PC-3 (cell line): ENCODE data around the gene TSPAN11. TPM values are rescaled to one million over a fixed set of nuclear protein-coding genes. Genes with fewer than 3 reads are reported as not detected.

Source experiments
- ATAC-seq: fragments of 200-7000 bp; cut with Tn5 transposase; 2 replicates; pipeline ENCODE4 v1.9.1; 2020; ENCODE audit warnings: mild to moderate bottlenecking, moderate library complexity
- BruUV-seq: library from RNA; stranded (reverse); fragments of 400-500 nt; replicated peaks from 2 replicates; lab custom pipeline; 2021; lab: Mats Ljungman, UMichigan
- CTCF ChIA-PET: fragments of 300-600 bp; sonication (Branson Sonifier 250); formaldehyde crosslinking; loops from one replicate; lab custom pipeline; 2022; ENCODE audit warnings: antibody characterized with exemption; lab: Charles Lee
- POLR2A ChIA-PET: fragments of 300-600 bp; sonication (Branson Sonifier 250); formaldehyde crosslinking; loops from one replicate; lab custom pipeline; 2022; ENCODE audit warnings: antibody characterized with exemption; ENCODE audit not compliant: unreplicated experiment; lab: Charles Lee
- DNase-seq: peaks from one replicate; pipeline ENCODE4 v3.0.0-alpha.2; 2015
- H2AFZ ChIP-seq: fragments of 300-600 bp; sonication (generic); 2 replicates; pipeline ENCODE4 v1.6.0; 2016; ENCODE audit warnings: antibody characterized with exemption, low read length
- H3F3A ChIP-seq: fragments of 300-600 bp; sonication (generic); one replicate; pipeline ENCODE4 v1.6.0; 2017; ENCODE audit warnings: antibody characterized with exemption, low read length, control low read depth, mild to moderate bottlenecking; ENCODE audit not compliant: unreplicated experiment
- H3K27ac ChIP-seq: fragments of 300-600 bp; sonication (generic); 2 replicates; pipeline ENCODE4 v1.5.1; 2016; ENCODE audit warnings: mild to moderate bottlenecking, low read length
- H3K27me3 ChIP-seq: fragments of 300-600 bp; sonication (generic); 2 replicates; pipeline ENCODE4 v1.6.1; 2016; ENCODE audit warnings: low read length, mixed read lengths
- H3K36me3 ChIP-seq: fragments of 300-600 bp; sonication (generic); 2 replicates; pipeline ENCODE4 v1.6.1; 2016; ENCODE audit warnings: low read depth, mixed run types, low read length, mixed read lengths
- H3K4me1 ChIP-seq: fragments of 300-600 bp; sonication (generic); 2 replicates; pipeline ENCODE4 v1.5.1; 2016; ENCODE audit warnings: low read length; ENCODE audit not compliant: insufficient read depth
- H3K4me2 ChIP-seq: fragments of 300-600 bp; sonication (generic); 2 replicates; pipeline ENCODE4 v1.6.0; 2016; ENCODE audit warnings: low read length
- H3K4me3 ChIP-seq: fragments of 300-600 bp; sonication (generic); 2 replicates; pipeline ENCODE4 v1.5.1; 2016; ENCODE audit warnings: mild to moderate bottlenecking, low read length, mixed read lengths
- H3K79me2 ChIP-seq: fragments of 300-600 bp; sonication (generic); 2 replicates; pipeline ENCODE4 v1.6.1; 2017; ENCODE audit warnings: low read length, mixed read lengths
- H3K9ac ChIP-seq: fragments of 300-600 bp; sonication (generic); 2 replicates; pipeline ENCODE4 v1.6.0; 2016; ENCODE audit warnings: mild to moderate bottlenecking, low read length
- H3K9me2 ChIP-seq: fragments of 300-600 bp; sonication (generic); replicated peaks from 2 replicates; pipeline ENCODE4 v1.6.1; 2016; ENCODE audit warnings: mixed run types, low read length, mixed read lengths
- H3K9me3 ChIP-seq: fragments of 300-600 bp; sonication (generic); 2 replicates; pipeline ENCODE4 v1.6.1; 2016; ENCODE audit warnings: low read length, mixed read lengths
- H4K20me1 ChIP-seq: fragments of 300-600 bp; sonication (generic); 2 replicates; pipeline ENCODE4 v1.6.1; 2016; ENCODE audit warnings: low read length, mixed read lengths
- EZH2 ChIP-seq: fragments of 300-600 bp; sonication (generic); IDR thresholded peaks from one replicate; pipeline ENCODE4 v1.6.1; 2017; ENCODE audit warnings: antibody characterized with exemption, mild to moderate bottlenecking, low read length; ENCODE audit not compliant: unreplicated experiment
- EZH2phosphoT487 ChIP-seq: fragments of 300-600 bp; sonication (generic); IDR thresholded peaks from 2 replicates; pipeline ENCODE4 v1.6.1; 2018; ENCODE audit warnings: mild to moderate bottlenecking, antibody characterized with exemption, low read length, borderline replicate concordance
- intact Hi-C: fragments of 100-400 bp; cut with micrococcal nuclease; formaldehyde crosslinking; loops from 2 replicates; pipeline ENCODE4 v1.9.0; 2023
- total RNA-seq: library from RNA; depleted of rRNA; stranded (reverse); fragments of >200 nt; gene quantifications from 2 replicates; pipeline ENCODE4 v1.2.3, GENCODE V29; 2014
- TF ChIP-seq, protein P1 (sequence below): fragments of 300-600 bp; sonication (generic); conservative IDR thresholded peaks from 2 replicates; pipeline ENCODE4 v1.5.1; 2017; ENCODE audit warnings: antibody characterized with exemption, low read depth, mild to moderate bottlenecking, low read length

TSPAN11 gene
- total RNA-seq, 1 experiment from 2014 or later = not detected

DNA sequence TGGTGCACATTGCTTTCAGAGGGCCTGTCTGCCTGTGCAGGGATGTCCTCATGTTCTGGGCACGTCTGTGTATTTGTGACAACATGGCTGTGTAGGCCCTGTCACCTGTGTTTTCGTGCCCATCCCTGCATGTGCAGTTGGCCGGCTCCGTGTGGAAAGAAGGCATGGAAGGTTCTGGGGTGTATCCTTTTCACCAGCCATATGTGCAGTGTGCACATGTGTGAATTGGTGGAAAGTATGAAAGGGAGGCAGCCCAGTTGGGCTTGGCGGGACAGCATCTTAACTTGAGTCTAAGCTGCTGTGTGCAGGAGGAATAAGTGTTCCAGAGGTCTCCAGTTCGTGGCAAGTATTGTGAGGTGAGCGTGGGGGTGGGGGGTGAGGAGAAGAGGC is 669 bp downstream of the TSPAN11 start:
- H3K4me3 ChIP-seq = no peak overlapping the region
- BruUV-seq = no TSS peak
- H3F3A ChIP-seq = no peaks in the 10 kb centered on the region
- H3K27me3 ChIP-seq = no peaks in the 10 kb centered on the region
- no peaks in the 10 kb centered on the region for H4K20me1 ChIP-seq
- no peak overlapping the region for H3K9ac ChIP-seq
- ATAC-seq = no peak
- H3K27ac ChIP-seq = no peak overlapping the region
- intact Hi-C loops = no loop called here
- DNase-seq = no peak
- TF ChIP-seq EZH2 (no peak), EZH2phosphoT487 (no peak)
- TF ChIP-seq, protein P1, sequence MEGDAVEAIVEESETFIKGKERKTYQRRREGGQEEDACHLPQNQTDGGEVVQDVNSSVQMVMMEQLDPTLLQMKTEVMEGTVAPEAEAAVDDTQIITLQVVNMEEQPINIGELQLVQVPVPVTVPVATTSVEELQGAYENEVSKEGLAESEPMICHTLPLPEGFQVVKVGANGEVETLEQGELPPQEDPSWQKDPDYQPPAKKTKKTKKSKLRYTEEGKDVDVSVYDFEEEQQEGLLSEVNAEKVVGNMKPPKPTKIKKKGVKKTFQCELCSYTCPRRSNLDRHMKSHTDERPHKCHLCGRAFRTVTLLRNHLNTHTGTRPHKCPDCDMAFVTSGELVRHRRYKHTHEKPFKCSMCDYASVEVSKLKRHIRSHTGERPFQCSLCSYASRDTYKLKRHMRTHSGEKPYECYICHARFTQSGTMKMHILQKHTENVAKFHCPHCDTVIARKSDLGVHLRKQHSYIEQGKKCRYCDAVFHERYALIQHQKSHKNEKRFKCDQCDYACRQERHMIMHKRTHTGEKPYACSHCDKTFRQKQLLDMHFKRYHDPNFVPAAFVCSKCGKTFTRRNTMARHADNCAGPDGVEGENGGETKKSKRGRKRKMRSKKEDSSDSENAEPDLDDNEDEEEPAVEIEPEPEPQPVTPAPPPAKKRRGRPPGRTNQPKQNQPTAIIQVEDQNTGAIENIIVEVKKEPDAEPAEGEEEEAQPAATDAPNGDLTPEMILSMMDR = no peak
- H3K9me2 ChIP-seq = no peaks in the 10 kb centered on the region
- H3K9me3 ChIP-seq = no peaks in the 10 kb centered on the region
- H3K79me2 ChIP-seq = no peaks in the 10 kb centered on the region
- H2AFZ ChIP-seq = no peak overlapping the region
- CTCF ChIA-PET = no interaction called here
- POLR2A ChIA-PET = interaction anchor here (0.6 kb wide), 1 partner anchor 1407 kb away, joined by 5 read pairs; no protein-coding TSS in a partner anchor
- no peak overlapping the region for H3K4me2 ChIP-seq
- no peaks in the 10 kb centered on the region for H3K36me3 ChIP-seq
- H3K4me1 ChIP-seq = 0 out of 2 replicates have a peak, but pooled peaks cover 4% of the 10 kb centered on the region

DNA sequence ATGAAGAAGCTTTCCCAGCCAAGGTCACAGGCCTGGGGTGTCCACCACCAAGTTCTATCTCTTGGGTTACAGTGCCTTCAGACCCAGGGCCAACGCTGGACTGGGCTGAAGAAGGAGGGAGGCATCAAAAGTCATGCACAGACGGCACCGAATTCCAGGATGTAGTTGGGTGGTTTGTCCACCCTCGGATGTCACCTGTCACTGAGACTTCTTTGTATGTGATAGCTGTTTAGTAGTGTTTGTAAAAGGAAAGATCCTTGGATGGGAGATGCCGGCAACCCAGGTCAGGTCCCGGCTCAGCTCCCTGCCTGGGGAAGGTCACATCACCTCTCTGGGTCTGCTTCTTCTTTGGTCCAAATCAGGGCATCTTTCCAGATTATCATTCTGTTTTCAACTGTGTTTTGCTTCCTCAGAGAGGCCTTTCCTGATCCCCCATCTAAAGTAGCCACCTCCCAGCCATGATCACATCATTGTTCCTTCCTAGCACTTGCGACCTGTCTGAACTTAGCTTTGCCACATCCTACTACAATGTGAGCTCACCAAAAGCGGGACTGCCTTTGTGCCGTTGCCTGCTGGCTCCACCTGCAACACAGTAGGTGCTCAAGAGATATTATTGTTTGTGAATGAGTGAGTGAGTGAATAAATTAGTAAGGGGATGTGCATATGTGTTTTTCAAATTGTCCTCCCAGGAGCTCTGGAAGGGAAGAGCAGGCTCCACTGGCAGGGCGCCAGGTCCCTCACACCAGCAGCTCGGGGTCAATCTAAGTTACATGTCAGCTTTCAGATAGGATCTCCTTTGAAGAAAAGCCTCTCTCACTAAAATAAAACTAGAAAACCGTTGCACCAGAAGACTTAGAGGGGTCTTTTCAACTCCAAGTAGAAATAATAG is 2.1 kb downstream of the TSPAN11 start:
- H3K4me1 ChIP-seq = 0 out of 2 replicates have a peak, but pooled peaks cover 4% of the 10 kb centered on the region
- no peaks in the 10 kb centered on the region for H4K20me1 ChIP-seq
- no peak overlapping the region for H2AFZ ChIP-seq
- intact Hi-C loops = no loop called here
- H3K79me2 ChIP-seq = no peaks in the 10 kb centered on the region
- no peak for DNase-seq
- H3F3A ChIP-seq = no peaks in the 10 kb centered on the region
- H3K9me3 ChIP-seq = no peaks in the 10 kb centered on the region
- ChIA-PET CTCF (no interaction called here), POLR2A (no interaction called here)
- no peak overlapping the region for H3K4me3 ChIP-seq
- no peak overlapping the region for H3K27ac ChIP-seq
- H3K36me3 ChIP-seq = no peaks in the 10 kb centered on the region
- H3K9me2 ChIP-seq = no peaks in the 10 kb centered on the region
- no peaks in the 10 kb centered on the region for H3K27me3 ChIP-seq
- ATAC-seq = no peak
- no peak overlapping the region for H3K4me2 ChIP-seq
- no TSS peak for BruUV-seq
- TF ChIP-seq EZH2 (no peak), EZH2phosphoT487 (no peak)
- TF ChIP-seq, protein P1 = no peak
- no peak overlapping the region for H3K9ac ChIP-seq

DNA sequence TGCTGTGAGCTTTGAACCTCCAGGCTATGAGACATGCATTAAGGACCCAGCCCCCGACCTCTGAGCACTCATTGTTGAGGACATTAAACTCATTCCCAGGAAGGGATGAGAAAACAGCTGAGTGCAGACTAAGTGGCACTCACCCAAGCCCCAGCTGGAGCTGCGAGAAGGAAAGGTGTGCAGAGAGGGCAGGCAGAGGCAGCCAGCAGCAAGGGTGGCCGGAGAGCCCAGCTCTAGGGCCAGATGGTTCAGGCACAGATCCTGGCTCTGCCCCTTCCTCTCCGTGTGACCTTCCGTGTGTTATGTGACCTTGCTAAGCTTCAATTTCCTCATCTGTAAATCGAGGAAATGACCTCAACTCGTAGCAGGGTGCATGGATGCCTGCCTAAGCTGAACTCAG is 3.7 kb downstream of the TSPAN11 start:
- TF ChIP-seq, protein P1 = no peak
- TF ChIP-seq EZH2 = no peak
- TF ChIP-seq EZH2phosphoT487 = no peak
- CTCF ChIA-PET = no interaction called here
- H3K9ac ChIP-seq = no peak overlapping the region
- POLR2A ChIA-PET = no interaction called here
- H3K27ac ChIP-seq = no peak overlapping the region
- BruUV-seq = no TSS peak
- H4K20me1 ChIP-seq = no peaks in the 10 kb centered on the region
- no peak overlapping the region for H2AFZ ChIP-seq
- H3K4me1 ChIP-seq = 0 out of 2 replicates have a peak, but pooled peaks cover 4% of the 10 kb centered on the region
- H3K4me2 ChIP-seq = no peak overlapping the region
- no peaks in the 10 kb centered on the region for H3K27me3 ChIP-seq
- intact Hi-C loops = no loop called here
- H3K9me2 ChIP-seq = no peaks in the 10 kb centered on the region
- H3K9me3 ChIP-seq = no peaks in the 10 kb centered on the region
- H3K36me3 ChIP-seq = no peaks in the 10 kb centered on the region
- no peak for ATAC-seq
- no peaks in the 10 kb centered on the region for H3F3A ChIP-seq
- H3K79me2 ChIP-seq = no peaks in the 10 kb centered on the region
- H3K4me3 ChIP-seq = no peak overlapping the region
- no peak for DNase-seq
